Activated naive CD4-positive, alpha-beta T cell treated with anti-CD3 and anti-CD28 coated beads, Interleukin-2, amount 50 U/mL, for 72 hours (primary cell): ENCODE measurements around the gene SCN4A. TPM values are rescaled to one million over a fixed set of nuclear protein-coding genes. Genes with fewer than 3 reads are reported as not detected.
"Not testable (repeated sequence)": the region's sequence is repeated elsewhere in the genome, so short reads cannot be mapped to it uniquely, and the experiment has no call there.

ENCODE experiments used
- ATAC-seq, 2 donors: fragments of 150-1000 bp; cut with Tn5 transposase; 2 replicates each; pipeline ENCODE4 v1.10.0; 2021; ENCODE audit warnings: mild to moderate bottlenecking in 2 of 2, moderate library complexity in 2 of 2
- DNase-seq, 2 donors: peaks; one replicate each; pipeline ENCODE4 v3.0.0; 2021 to 2022; ENCODE audit warnings: low spot score in 2 of 2
- H3K27ac Mint-ChIP-seq, 2 donors: one replicate each; pipeline ENCODE4 v1.8.0; 2022; ENCODE audit warnings: mild to moderate bottlenecking in 2 of 2, mixed read lengths in 2 of 2
- H3K36me3 Mint-ChIP-seq, 2 donors: one replicate each; pipeline ENCODE4 v1.8.0; 2022; ENCODE audit warnings: mixed read lengths in 2 of 2
- H3K9me3 Mint-ChIP-seq, 2 donors: one replicate each; pipeline ENCODE4 v1.8.0; 2022; ENCODE audit warnings: mixed read lengths in 2 of 2
- total RNA-seq, 2 donors: library from RNA; stranded (reverse); gene quantifications; one replicate each; pipeline ENCODE4 v1.2.3, GENCODE V29; 2022

SCN4A gene
- total RNA-seq, 2 donors from 2014 or later = 0.10 TPM; not detected in 1

- no peak overlapping the region for H3K27ac Mint-ChIP-seq
- DNase-seq = peak; percentile 73 to 77
- H3K9me3 Mint-ChIP-seq = no peaks in the 10 kb centered on the region
- ATAC-seq = peak; percentile 94 to 99
- H3K36me3 Mint-ChIP-seq = no peaks in the 10 kb centered on the region
Observed at GRCh38 chr17:63919311-63919723, 53.4 kb downstream of the SCN4A start.

GRCh38 chr17:63918789-63919305 is 53.9 kb downstream of the SCN4A start, which contains the start of gene GH1:
Gene GH1 (minus strand): TSS chr17:63918839. CDS start chr17:63918776, 63 bp downstream.
- not testable (repeated sequence) for DNase-seq, H3K36me3 Mint-ChIP-seq, H3K9me3 Mint-ChIP-seq, ATAC-seq
- H3K27ac Mint-ChIP-seq = peak within 1 kb of the TSS in 1 of 2 donors; percentile 20

- Mint-ChIP-seq H3K36me3 (no peaks in the 10 kb centered on the region), H3K27ac (no peak overlapping the region), H3K9me3 (no peaks in the 10 kb centered on the region)
- no peak for ATAC-seq
- no peak for DNase-seq
Observed at GRCh38 chr17:63918305-63918704, 54.4 kb downstream of the SCN4A start.

- Mint-ChIP-seq H3K36me3 (no peaks in the 10 kb centered on the region), H3K27ac (peak overlapping the region in 1 of 2 donors; percentile 20)
Observed at GRCh38 chr17:63917646-63918045, 55.1 kb downstream of the SCN4A start.

DNA sequence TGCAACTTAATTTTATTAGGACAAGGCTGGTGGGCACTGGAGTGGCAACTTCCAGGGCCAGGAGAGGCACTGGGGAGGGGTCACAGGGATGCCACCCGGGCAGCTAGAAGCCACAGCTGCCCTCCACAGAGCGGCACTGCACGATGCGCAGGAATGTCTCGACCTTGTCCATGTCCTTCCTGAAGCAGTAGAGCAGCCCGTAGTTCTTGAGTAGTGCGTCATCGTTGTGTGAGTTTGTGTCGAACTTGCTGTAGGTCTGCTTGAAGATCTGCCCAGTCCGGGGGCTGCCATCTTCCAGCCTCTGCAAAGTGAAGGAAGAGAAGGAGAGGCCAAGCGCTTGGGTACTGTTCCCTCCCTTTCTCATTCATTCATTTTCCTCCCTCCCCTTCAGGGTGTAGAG is 55.5 kb downstream of the SCN4A start:
- H3K27ac Mint-ChIP-seq, DNase-seq, H3K36me3 Mint-ChIP-seq, ATAC-seq, H3K9me3 Mint-ChIP-seq: not testable (repeated sequence)

More at GRCh38 chr17:63917646-63918045, 55.1 kb downstream of the SCN4A start:
- ATAC-seq (no peak), DNase-seq (no peak)
- no peaks in the 10 kb centered on the region for H3K9me3 Mint-ChIP-seq

DNA sequence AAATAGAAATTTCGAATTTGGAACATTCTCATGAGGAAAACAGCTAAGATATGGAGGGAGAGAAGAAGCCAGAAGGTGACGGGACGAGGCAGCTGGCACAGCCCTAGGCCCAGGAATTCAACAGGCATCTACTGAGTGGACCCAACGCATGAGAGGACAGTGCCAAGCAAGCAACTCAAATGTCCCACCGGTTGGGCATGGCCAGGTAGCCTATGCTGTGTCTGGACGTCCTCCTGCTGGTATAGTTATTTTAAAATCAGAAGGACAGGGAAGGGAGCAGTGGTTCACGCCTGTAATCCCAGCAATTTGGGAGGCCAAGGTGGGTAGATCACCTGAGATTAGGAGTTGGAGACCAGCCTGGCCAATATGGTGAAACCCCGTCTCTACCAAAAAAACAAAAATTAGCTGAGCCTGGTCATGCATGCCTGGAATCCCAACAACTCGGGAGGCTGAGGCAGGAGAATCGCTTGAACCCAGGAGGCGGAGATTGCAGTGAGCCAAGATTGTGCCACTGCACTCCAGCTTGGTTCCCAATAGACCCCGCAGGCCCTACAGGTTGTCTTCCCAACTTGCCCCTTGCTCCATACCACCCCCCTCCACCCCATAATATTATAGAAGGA is 56.0 kb downstream of the SCN4A start:
- no peaks in the 10 kb centered on the region for H3K9me3 Mint-ChIP-seq
- DNase-seq (no peak), ATAC-seq (no peak)
- H3K27ac Mint-ChIP-seq = no peak overlapping the region
- H3K36me3 Mint-ChIP-seq = no peaks in the 10 kb centered on the region

- not testable (repeated sequence) for H3K36me3 Mint-ChIP-seq, ATAC-seq, DNase-seq, H3K27ac Mint-ChIP-seq, H3K9me3 Mint-ChIP-seq
Observed at GRCh38 chr17:63915753-63916152, 57.0 kb downstream of the SCN4A start.

- H3K9me3 Mint-ChIP-seq = no peaks in the 10 kb centered on the region
- H3K27ac Mint-ChIP-seq = no peak overlapping the region
- H3K36me3 Mint-ChIP-seq = no peaks in the 10 kb centered on the region
- ATAC-seq (no peak), DNase-seq (no peak)
Observed at GRCh38 chr17:63914471-63914870, 58.2 kb downstream of the SCN4A start.

GRCh38 chr17:63911657-63912100 is 61.0 kb downstream of the SCN4A start:
- DNase-seq (peak in 1 of 2 donors; percentile 76), ATAC-seq (peak; percentile 71 to 73)
- H3K36me3 Mint-ChIP-seq = no peaks in the 10 kb centered on the region
- no peak overlapping the region for H3K27ac Mint-ChIP-seq
- no peaks in the 10 kb centered on the region for H3K9me3 Mint-ChIP-seq

- DNase-seq (no peak), ATAC-seq (no peak)
- Mint-ChIP-seq H3K36me3 (no peaks in the 10 kb centered on the region), H3K9me3 (no peaks in the 10 kb centered on the region), H3K27ac (no peak within 1 kb of the TSS)
Observed at GRCh38 chr17:63911041-63911635, 61.6 kb downstream of the SCN4A start, which contains the start of gene CSHL1. Gene CSHL1 (minus strand): TSS chr17:63911258. CDS start chr17:63911196, 62 bp downstream.

DNA sequence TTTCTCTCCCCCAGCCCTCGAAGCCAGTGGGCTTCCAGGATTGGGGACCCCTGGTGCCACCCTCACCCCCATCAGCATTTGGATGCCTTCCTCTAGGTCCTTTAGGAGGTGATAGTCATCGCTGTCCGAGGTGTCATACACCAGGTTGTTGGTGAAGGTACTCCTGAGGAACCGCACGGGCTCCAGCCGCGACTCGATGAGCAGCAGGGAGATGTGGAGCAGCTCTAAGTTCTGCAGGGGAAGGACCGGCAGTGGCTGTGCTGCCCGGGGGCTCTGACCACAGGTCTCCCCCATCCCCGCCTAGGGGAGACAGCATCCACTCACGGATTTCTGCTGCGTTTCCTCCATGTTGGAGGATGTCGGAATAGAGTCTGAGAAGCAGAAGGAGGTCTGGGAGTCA is 62.6 kb downstream of the SCN4A start:
- ATAC-seq (no peak), DNase-seq (no peak)
- Mint-ChIP-seq H3K36me3 (no peaks in the 10 kb centered on the region), H3K27ac (no peak overlapping the region), H3K9me3 (no peaks in the 10 kb centered on the region)

- ATAC-seq, H3K9me3 Mint-ChIP-seq, DNase-seq, H3K27ac Mint-ChIP-seq, H3K36me3 Mint-ChIP-seq: not testable (repeated sequence)
Observed at GRCh38 chr17:63909586-63909985, 63.1 kb downstream of the SCN4A start.

- H3K9me3 Mint-ChIP-seq, H3K27ac Mint-ChIP-seq, DNase-seq, H3K36me3 Mint-ChIP-seq: not testable (repeated sequence)
- ATAC-seq = peak; percentile 47 to 75
Observed at GRCh38 chr17:63907161-63907778, 65.4 kb downstream of the SCN4A start.

GRCh38 chr17:63904796-63905195 is 67.9 kb downstream of the SCN4A start:
- not testable (repeated sequence) for H3K27ac Mint-ChIP-seq, DNase-seq, H3K36me3 Mint-ChIP-seq, H3K9me3 Mint-ChIP-seq, ATAC-seq

GRCh38 chr17:63903787-63904201 is 68.9 kb downstream of the SCN4A start:
- not testable (repeated sequence) for H3K9me3 Mint-ChIP-seq, H3K27ac Mint-ChIP-seq, H3K36me3 Mint-ChIP-seq
- ATAC-seq (peak; percentile 46 to 61), DNase-seq (peak in 1 of 2 donors; percentile 34)

- not testable (repeated sequence) for DNase-seq, ATAC-seq, H3K36me3 Mint-ChIP-seq, H3K9me3 Mint-ChIP-seq, H3K27ac Mint-ChIP-seq
Observed at GRCh38 chr17:63901971-63902370, 70.7 kb downstream of the SCN4A start.
